H1 (cell line): ENCODE results near the gene TMEM134. TPM values are rescaled to one million over a fixed set of nuclear protein-coding genes. Genes with fewer than 3 reads are reported as not detected.

Source experiments
- CTCF ChIA-PET: fragments of 300-600 bp; sonication (Branson Sonifier 250); formaldehyde crosslinking; loops from one replicate; lab custom pipeline; 2021; ENCODE audit not compliant: partially characterized antibody; lab: Charles Lee
- POLR2A ChIA-PET: fragments of 300-600 bp; sonication (Branson Sonifier 250); formaldehyde crosslinking; loops from one replicate; lab custom pipeline; 2021; ENCODE audit warnings: inconsistent platforms; ENCODE audit not compliant: partially characterized antibody; lab: Charles Lee
- DNase-seq, 2 experiments: peaks; one replicate each; pipeline versions ENCODE4 v3.0.0 to v3.0.0-alpha.2; 2010 to 2022; ENCODE audit warnings: low spot score in 2 of 2, low read depth in 1 of 2, mixed read lengths in 1 of 2
- FAIRE-seq: peaks from 2 replicates; lab custom pipeline; 2011; peaks lifted over from hg19 to GRCh38; lab: Jason Lieb, UNC
- H2AFZ ChIP-seq: 2 replicates; pipeline ENCODE4 v1.8.1; 2012; ENCODE audit warnings: low read length, inconsistent platforms
- H2AK5ac ChIP-seq: 2 replicates; pipeline ENCODE4 v1.6.1; 2013; ENCODE audit warnings: low read depth, low read length
- H2BK120ac ChIP-seq: replicated peaks from 2 replicates; pipeline ENCODE3; 2013; ENCODE audit warnings: low read depth, low read length, inconsistent platforms
- H2BK12ac ChIP-seq: 2 replicates; pipeline ENCODE4 v1.6.1; 2013; ENCODE audit warnings: low read depth, low read length
- H2BK15ac ChIP-seq: 2 replicates; pipeline ENCODE4 v1.6.1; 2013; ENCODE audit warnings: low read length
- H2BK20ac ChIP-seq: 2 replicates; pipeline ENCODE4 v1.6.1; 2013; ENCODE audit warnings: low read length
- H2BK5ac ChIP-seq: 2 replicates; pipeline ENCODE4 v1.6.1; 2013; ENCODE audit warnings: low read depth, low read length
- H3K14ac ChIP-seq: 2 replicates; pipeline ENCODE4 v1.6.1; 2013; ENCODE audit warnings: inconsistent platforms; ENCODE audit not compliant: insufficient read length
- H3K18ac ChIP-seq: 2 replicates; pipeline ENCODE4 v1.6.1; 2013; ENCODE audit warnings: low read length; ENCODE audit errors: extremely low read depth
- H3K23ac ChIP-seq: 2 replicates; pipeline ENCODE4 v1.6.1; 2013; ENCODE audit warnings: inconsistent platforms; ENCODE audit not compliant: insufficient read length
- H3K23me2 ChIP-seq: 2 replicates; pipeline ENCODE4 v1.6.1; 2013; ENCODE audit warnings: low read depth, low read length
- H3K27ac ChIP-seq: 2 replicates; pipeline ENCODE4 v1.6.1; 2011; ENCODE audit warnings: low read depth, low read length, inconsistent platforms
- H3K27me3 ChIP-seq, 4 experiments: replicated peaks in 1 of 4; 1 replicate in 1 of 4; 2 replicates in 3 of 4; pipeline versions ENCODE4 v1.6.1 to v1.8.1; 2011 to 2013; ENCODE audit warnings: low read length in 3 of 4, mild to moderate bottlenecking in 3 of 4, inconsistent platforms in 2 of 4, mixed read lengths in 2 of 4, moderate library complexity in 1 of 4; ENCODE audit not compliant: control insufficient read depth in 3 of 4, insufficient read depth in 3 of 4; ENCODE audit errors: extremely low read depth in 1 of 4
- H3K36me3 ChIP-seq, 4 experiments: 2 replicates each; pipeline versions ENCODE4 v1.6.1 to v1.8.1; 2011 to 2013; ENCODE audit warnings: mild to moderate bottlenecking in 4 of 4, low read length in 3 of 4, moderate library complexity in 2 of 4, control low read depth in 1 of 4, inconsistent platforms in 1 of 4; ENCODE audit not compliant: insufficient read depth in 4 of 4, control insufficient read depth in 2 of 4
- H3K4ac ChIP-seq: replicated peaks from 2 replicates; pipeline ENCODE3; 2013; ENCODE audit warnings: low read length, low read depth, mixed read lengths, inconsistent platforms; ENCODE audit not compliant: insufficient read length
- H3K4me1 ChIP-seq, 4 experiments: replicated peaks in 1 of 4; 1 replicate in 1 of 4; 2 replicates in 3 of 4; pipeline versions ENCODE4 v1.6.1 to v1.8.1; 2011 to 2013; ENCODE audit warnings: low read length in 3 of 4, inconsistent platforms in 2 of 4, mixed read lengths in 1 of 4; ENCODE audit not compliant: insufficient read depth in 4 of 4, control insufficient read depth in 3 of 4
- H3K4me2 ChIP-seq, 2 experiments: 2 replicates each; pipeline versions ENCODE4 v1.6.1 to v1.8.1; 2011 to 2013; ENCODE audit warnings: low read depth in 2 of 2, low read length in 2 of 2, control low read depth in 1 of 2, inconsistent platforms in 1 of 2, mild to moderate bottlenecking in 1 of 2; ENCODE audit not compliant: insufficient read depth in 1 of 2
- H3K4me3 ChIP-seq, 4 experiments: fragments of 200-600, 300-600 bp in 1 of 4; sonication (generic), shearing (Covaris generic), sonication (Bioruptor Twin) in 1 of 4; 2 replicates each; pipeline versions ENCODE4 v1.5.1 to v1.8.1; 2011 to 2016; ENCODE audit warnings: low read length in 4 of 4, low read depth in 3 of 4, control low read depth in 2 of 4, inconsistent platforms in 2 of 4, mild to moderate bottlenecking in 2 of 4, mixed read lengths in 1 of 4, moderate library complexity in 1 of 4; ENCODE audit not compliant: insufficient read depth in 2 of 4; ENCODE audit errors: extremely low read depth in 1 of 4
- H3K56ac ChIP-seq: replicated peaks from 2 replicates; pipeline ENCODE3; 2013; ENCODE audit warnings: low read depth, mild to moderate bottlenecking, mixed read lengths, low read length, inconsistent platforms; ENCODE audit not compliant: insufficient read length
- H3K79me1 ChIP-seq: 2 replicates; pipeline ENCODE4 v1.6.1; 2013; ENCODE audit warnings: low read depth, low read length, control low read depth
- H3K79me2 ChIP-seq, 2 experiments: 2 replicates each; pipeline versions ENCODE4 v1.6.1 to v1.8.1; 2012 to 2013; ENCODE audit warnings: low read length in 2 of 2, mild to moderate bottlenecking in 2 of 2, inconsistent platforms in 1 of 2; ENCODE audit not compliant: insufficient read depth in 2 of 2, control insufficient read depth in 1 of 2
- H3K9ac ChIP-seq, 4 experiments: replicated peaks in 1 of 4; 1 replicate in 1 of 4; 2 replicates in 3 of 4; pipeline versions ENCODE4 v1.6.1 to v1.8.1; 2011 to 2013; ENCODE audit warnings: low read depth in 3 of 4, low read length in 3 of 4, control low read depth in 2 of 4, mild to moderate bottlenecking in 2 of 4, moderate library complexity in 2 of 4, inconsistent platforms in 1 of 4; ENCODE audit errors: extremely low read depth in 1 of 4
- H3K9me3 ChIP-seq, 2 experiments: 2 replicates each; pipeline versions ENCODE4 v1.6.1 to v1.8.1; 2012 to 2013; ENCODE audit warnings: mild to moderate bottlenecking in 2 of 2, moderate library complexity in 2 of 2, control low read depth in 1 of 2, inconsistent platforms in 1 of 2, low read depth in 1 of 2, low read length in 1 of 2, mixed read lengths in 1 of 2; ENCODE audit not compliant: insufficient read depth in 2 of 2
- H4K20me1 ChIP-seq, 2 experiments: replicated peaks in 1 of 2; 2 replicates each; pipeline versions ENCODE3 to v1.8.1; 2011 to 2013; ENCODE audit warnings: inconsistent platforms in 2 of 2, low read length in 2 of 2, mild to moderate bottlenecking in 1 of 2; ENCODE audit not compliant: insufficient read depth in 2 of 2, control insufficient read depth in 1 of 2
- H4K5ac ChIP-seq: 2 replicates; pipeline ENCODE4 v1.6.1; 2013; ENCODE audit warnings: low read length, low read depth, mixed read lengths, inconsistent platforms; ENCODE audit not compliant: insufficient read length
- H4K8ac ChIP-seq: 2 replicates; pipeline ENCODE4 v1.8.0; 2013; ENCODE audit warnings: mild to moderate bottlenecking, moderate library complexity, low read length, inconsistent platforms; ENCODE audit not compliant: insufficient read depth; ENCODE audit errors: extremely low read depth
- H4K91ac ChIP-seq: replicated peaks from 2 replicates; pipeline ENCODE3; 2013; ENCODE audit warnings: low read length, mixed read lengths, inconsistent platforms; ENCODE audit not compliant: insufficient read length
- BACH1 ChIP-seq: IDR thresholded peaks from 2 replicates; pipeline ENCODE4 v1.6.1; 2012; ENCODE audit warnings: low read length, improper control_type of control experiment
- CBX8 ChIP-seq: fragments of 300-800, 300-1000 bp; sonication (generic); IDR thresholded peaks from 2 replicates; pipeline ENCODE4 v1.7.1; 2016; ENCODE audit warnings: low read depth, low read length, borderline replicate concordance
- CHD2 ChIP-seq: IDR thresholded peaks from 2 replicates; pipeline ENCODE4 v1.6.1; 2012; ENCODE audit warnings: low read length, improper control_type of control experiment
- MAFK ChIP-seq: IDR thresholded peaks from 2 replicates; pipeline ENCODE4 v1.6.1; 2012; ENCODE audit warnings: low read depth, mild to moderate bottlenecking, improper control_type of control experiment, low read length
- TAF7 ChIP-seq: optimal IDR thresholded peaks from 2 replicates; pipeline ENCODE3; 2011; ENCODE audit warnings: low read depth, mild to moderate bottlenecking, inconsistent platforms, low read length, moderate library complexity, borderline replicate concordance
- WGBS, 2 experiments: shearing (Covaris generic) in 1 of 2; methylation state at CpG; one replicate each; pipeline versions ENCODE4 v1.1.6 to v1.1.7; 2013 to 2015; ENCODE audit warnings: low lambda C conversion rate in 2 of 2, mixed read lengths in 2 of 2, inconsistent platforms in 1 of 2, low coverage in 1 of 2, missing lambda C conversion rate in 1 of 2; ENCODE audit not compliant: insufficient replicate concordance in 2 of 2, insufficient coverage in 1 of 2, insufficient read length in 1 of 2; ENCODE audit errors: extremely low coverage in 1 of 2, missing lambda C conversion rate in 1 of 2; 5-methylcytosine and 5-hydroxymethylcytosine counted together
- polyA plus RNA-seq, 7 experiments: library from polyadenylated mRNA; depleted of rRNA in 3 of 7; stranded (reverse) in 5 of 7; unstranded in 2 of 7; fragments of >200 nt in 5 of 7; fragments of 200-250 nt in 2 of 7; gene quantifications; 1 replicate in 5 of 7; 2 replicates in 1 of 7; 4 replicates in 1 of 7; pipeline versions ENCODE4 v1.2.1 to v1.2.3, GENCODE V29; 2011 to 2013; ENCODE audit warnings: missing spikeins in 2 of 7, mixed read lengths in 2 of 7
- total RNA-seq: library from RNA; stranded (reverse); fragmentation: NEBNext Ultra II Directional; extraction: Animal tissue kit (Norgen Biotek cat#: 25700); gene quantifications from 2 replicates; pipeline ENCODE4 v1.2.1, GENCODE V29; 2021
- TF ChIP-seq, protein P1 (sequence below): IDR thresholded peaks from 2 replicates; pipeline ENCODE4 v1.6.1; 2011; ENCODE audit warnings: low read length, improper control_type of control experiment
- TF ChIP-seq, protein P2 (sequence below), 3 experiments: IDR thresholded peaks; 1 replicate in 2 of 3; 2 replicates in 1 of 3; pipeline versions ENCODE4 v1.5.1 to v1.6.1; 2011; ENCODE audit warnings: low read length in 3 of 3, mild to moderate bottlenecking in 3 of 3, inconsistent platforms in 2 of 3, low read depth in 1 of 3, moderate library complexity in 1 of 3; ENCODE audit not compliant: insufficient read depth in 1 of 3; ENCODE audit errors: control extremely low read depth in 1 of 3

The TMEM134 gene
- total and polyA plus RNA-seq, 2 of the 8 experiments (the other 6 are each of a cell fraction or from before 2014, with no cell fraction given), result 32.4 to 229 TPM

DNA sequence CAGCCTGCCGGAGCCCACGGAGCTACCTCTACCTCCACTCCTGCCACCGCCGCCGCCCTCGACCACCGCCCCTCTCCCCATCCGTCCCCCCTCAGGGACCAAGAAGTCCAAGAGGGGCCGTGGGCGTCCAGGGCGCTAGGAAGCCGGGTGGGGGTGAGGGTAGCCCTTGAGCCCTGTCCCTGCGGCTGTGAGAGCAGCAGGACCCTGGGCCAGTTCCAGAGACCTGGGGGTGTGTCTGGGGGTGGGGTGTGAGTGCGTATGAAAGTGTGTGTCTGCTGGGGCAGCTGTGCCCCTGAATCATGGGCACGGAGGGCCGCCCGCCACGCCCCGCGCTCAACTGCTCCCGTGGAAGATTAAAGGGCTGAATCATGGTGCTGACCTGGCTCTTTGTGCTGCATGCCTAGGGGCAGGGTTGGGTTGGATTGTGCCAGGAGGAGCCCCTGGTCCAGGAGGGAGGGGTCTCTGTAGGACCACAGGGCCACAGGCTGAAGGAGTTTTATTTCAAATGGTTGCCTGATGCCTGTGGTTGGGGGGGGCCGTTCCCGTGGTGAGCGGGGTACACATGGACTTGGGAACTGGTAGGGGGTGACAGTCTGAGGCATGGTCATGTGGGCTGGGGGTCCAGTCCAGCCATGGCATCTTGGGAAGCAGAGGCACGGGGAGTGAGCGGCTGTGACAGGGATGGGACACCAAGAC is 33.9 kb downstream of the TMEM134 start:
- peaks cover 0 to 20% of the 10 kb centered on the region in 2 experiments for H4K20me1 ChIP-seq
- peak overlapping the region; percentile 87; the same call in 1 of the 2 replicates for H2BK12ac ChIP-seq
- H3K23ac ChIP-seq, result no peak overlapping the region
- no peak overlapping the region for H3K56ac ChIP-seq
- no peak overlapping the region for H3K4me2 ChIP-seq
- no peak overlapping the region for H3K14ac ChIP-seq
- ChIA-PET CTCF (interaction anchor here (0.6 to 1.8 kb wide), 3 partner anchors 43 to 58 kb away, joined by 3 to 5 read pairs (median 3); no protein-coding TSS in a partner anchor), POLR2A (interaction anchor here (1.0 to 12.5 kb wide), 8 partner anchors 10 to 43 kb away, joined by 3 to 104 read pairs (median 6); partner anchors contain the start of genes CARNS1, GPR152, PPP1CA and RAD9A)
- no peak overlapping the region; the same call in 1 of the 2 replicates for H2BK15ac ChIP-seq
- peak overlapping the region; percentile 51; the same call in 1 of the 2 replicates for H4K8ac ChIP-seq
- H3K23me2 ChIP-seq, result no peaks in the 10 kb centered on the region
- no peak overlapping the region for H2AFZ ChIP-seq
- WGBS, 2 experiments, result 91% methylated on average over 13 of the region's 26 CpGs; no CpG with 5 or more reads in 1 of the 2 experiments
- no peak overlapping the region for H3K18ac ChIP-seq
- H3K79me1 ChIP-seq, result no peaks in the 10 kb centered on the region
- no peak overlapping the region for H4K5ac ChIP-seq
- H3K9me3 ChIP-seq, result no peaks in the 10 kb centered on the region
- peak overlapping the region; percentile 87 for H2BK5ac ChIP-seq
- no peak overlapping the region for H3K4me3 ChIP-seq
- H3K4me1 ChIP-seq, result peaks cover 0 to 17% (median 14%) of the 10 kb centered on the region in 4 experiments; a peak in 6 of 7 replicates
- no peak for FAIRE-seq
- H2AK5ac ChIP-seq, result no peak overlapping the region
- H3K9ac ChIP-seq, result 0 out of 7 replicates have a peak overlapping the region, but pooled peaks of 1 of the 4 experiments have one; percentile 22
- DNase-seq, result no peak
- H2BK20ac ChIP-seq, result no peak overlapping the region
- H3K27ac ChIP-seq, result peak overlapping the region; percentile 80; the same call in 1 of the 2 replicates
- peaks cover 6 to 29% (median 15%) of the 10 kb centered on the region in 4 experiments; a peak in 7 of 8 replicates for H3K36me3 ChIP-seq
- no peaks in the 10 kb centered on the region for H3K79me2 ChIP-seq
- no peak overlapping the region for H4K91ac ChIP-seq
- H3K4ac ChIP-seq, result no peak overlapping the region
- H3K27me3 ChIP-seq, result no peaks in the 10 kb centered on the region
- H2BK120ac ChIP-seq, result no peak overlapping the region
- TF ChIP-seq BACH1, result no peak
- TF ChIP-seq CBX8, result no peak
- TF ChIP-seq, protein P1, sequence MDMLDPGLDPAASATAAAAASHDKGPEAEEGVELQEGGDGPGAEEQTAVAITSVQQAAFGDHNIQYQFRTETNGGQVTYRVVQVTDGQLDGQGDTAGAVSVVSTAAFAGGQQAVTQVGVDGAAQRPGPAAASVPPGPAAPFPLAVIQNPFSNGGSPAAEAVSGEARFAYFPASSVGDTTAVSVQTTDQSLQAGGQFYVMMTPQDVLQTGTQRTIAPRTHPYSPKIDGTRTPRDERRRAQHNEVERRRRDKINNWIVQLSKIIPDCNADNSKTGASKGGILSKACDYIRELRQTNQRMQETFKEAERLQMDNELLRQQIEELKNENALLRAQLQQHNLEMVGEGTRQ, result no peak
- no peak for TF ChIP-seq MAFK
- no peak for TF ChIP-seq TAF7
- TF ChIP-seq CHD2, result no peak
- TF ChIP-seq, protein P2, sequence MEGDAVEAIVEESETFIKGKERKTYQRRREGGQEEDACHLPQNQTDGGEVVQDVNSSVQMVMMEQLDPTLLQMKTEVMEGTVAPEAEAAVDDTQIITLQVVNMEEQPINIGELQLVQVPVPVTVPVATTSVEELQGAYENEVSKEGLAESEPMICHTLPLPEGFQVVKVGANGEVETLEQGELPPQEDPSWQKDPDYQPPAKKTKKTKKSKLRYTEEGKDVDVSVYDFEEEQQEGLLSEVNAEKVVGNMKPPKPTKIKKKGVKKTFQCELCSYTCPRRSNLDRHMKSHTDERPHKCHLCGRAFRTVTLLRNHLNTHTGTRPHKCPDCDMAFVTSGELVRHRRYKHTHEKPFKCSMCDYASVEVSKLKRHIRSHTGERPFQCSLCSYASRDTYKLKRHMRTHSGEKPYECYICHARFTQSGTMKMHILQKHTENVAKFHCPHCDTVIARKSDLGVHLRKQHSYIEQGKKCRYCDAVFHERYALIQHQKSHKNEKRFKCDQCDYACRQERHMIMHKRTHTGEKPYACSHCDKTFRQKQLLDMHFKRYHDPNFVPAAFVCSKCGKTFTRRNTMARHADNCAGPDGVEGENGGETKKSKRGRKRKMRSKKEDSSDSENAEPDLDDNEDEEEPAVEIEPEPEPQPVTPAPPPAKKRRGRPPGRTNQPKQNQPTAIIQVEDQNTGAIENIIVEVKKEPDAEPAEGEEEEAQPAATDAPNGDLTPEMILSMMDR (IDR thresholded peaks at IDR 0.05; ENCODE audit: control extremely low read depth in 1 of 3, insufficient read depth in 1 of 3, low read depth in 1 of 3, low read length in 3 of 3), result no peak
